SK-N-SH treated with all-trans-retinoic acid at 6 μM for 48 hours (cell line): ENCODE results near the gene ANKRD6.

ENCODE experiments used
- ATAC-seq: fragments of 200-7000 bp; cut with Tn5 transposase; 3 replicates; pipeline ENCODE4 v1.9.1; 2020; ENCODE audit warnings: mild to moderate bottlenecking, moderate library complexity
- BACH2 ChIP-seq: fragments of 250-450 bp; sonication (Bioruptor Pico); IDR thresholded peaks from 2 replicates; pipeline ENCODE4 v1.9.0; 2021; ENCODE audit warnings: mild to moderate bottlenecking, borderline replicate concordance
- CSDC2 ChIP-seq: fragments of 250-450 bp; sonication (Bioruptor Pico); IDR thresholded peaks from 2 replicates; pipeline ENCODE4 v1.5.0; 2020; ENCODE audit warnings: mild to moderate bottlenecking, moderate library complexity
- ESRRG ChIP-seq: fragments of 250-450 bp; sonication (Bioruptor Pico); IDR thresholded peaks from 2 replicates; pipeline ENCODE4 v1.6.1; 2021; ENCODE audit warnings: mild to moderate bottlenecking
- GLIS3 ChIP-seq: fragments of 250-450 bp; sonication (Bioruptor Pico); IDR thresholded peaks from 2 replicates; pipeline ENCODE4 v1.5.0; 2020; ENCODE audit warnings: mild to moderate bottlenecking, moderate library complexity
- OSR1 ChIP-seq: fragments of 250-450 bp; sonication (Bioruptor Pico); IDR thresholded peaks from 2 replicates; pipeline ENCODE4 v1.8.0; 2022; ENCODE audit warnings: moderate library complexity, mild to moderate bottlenecking, inconsistent platforms
- POU6F1 ChIP-seq: fragments of 250-450 bp; sonication (Bioruptor Pico); IDR thresholded peaks from 2 replicates; pipeline ENCODE4 v1.8.0; 2021; ENCODE audit warnings: low read depth, mild to moderate bottlenecking, moderate library complexity, borderline replicate concordance
- PPARA ChIP-seq: fragments of 250-450 bp; sonication (Bioruptor Pico); IDR thresholded peaks from 2 replicates; pipeline ENCODE4 v1.5.0; 2020; ENCODE audit warnings: mild to moderate bottlenecking, borderline replicate concordance
- RARB ChIP-seq: fragments of 250-450 bp; sonication (Bioruptor Pico); IDR thresholded peaks from 2 replicates; pipeline ENCODE4 v1.8.0; 2021; ENCODE audit warnings: mild to moderate bottlenecking, moderate library complexity
- SNAI2 ChIP-seq: fragments of 250-450 bp; sonication (Bioruptor Pico); IDR thresholded peaks from 2 replicates; pipeline ENCODE4 v1.5.0; 2020; ENCODE audit warnings: mild to moderate bottlenecking, moderate library complexity
- TCF4 ChIP-seq: fragments of 250-450 bp; sonication (Bioruptor Pico); IDR thresholded peaks from 2 replicates; pipeline ENCODE4 v1.8.0; 2021; ENCODE audit warnings: mild to moderate bottlenecking, moderate library complexity, borderline replicate concordance
- TSHZ2 ChIP-seq: fragments of 250-450 bp; sonication (Bioruptor Pico); IDR thresholded peaks from 2 replicates; pipeline ENCODE4 v1.5.0; 2020; ENCODE audit warnings: mild to moderate bottlenecking, moderate library complexity
- ZFP3 ChIP-seq: fragments of 250-450 bp; sonication (Bioruptor Pico); IDR thresholded peaks from 2 replicates; pipeline ENCODE4 v1.5.0; 2020; ENCODE audit warnings: mild to moderate bottlenecking, moderate library complexity
- ZFP30 ChIP-seq: fragments of 450-650 bp; formaldehyde crosslinking; IDR thresholded peaks from 2 replicates; pipeline ENCODE4 v1.5.0; 2022; ENCODE audit warnings: mild to moderate bottlenecking, moderate library complexity
- ZNF565 ChIP-seq: fragments of 450-650 bp; formaldehyde crosslinking; conservative IDR thresholded peaks from 2 replicates; pipeline ENCODE4 v1.5.0; 2020; ENCODE audit warnings: low read depth, mild to moderate bottlenecking, moderate library complexity
- ZNF70 ChIP-seq: fragments of 450-650 bp; formaldehyde crosslinking; IDR thresholded peaks from 2 replicates; pipeline ENCODE4 v1.5.0; 2020; ENCODE audit warnings: mild to moderate bottlenecking, moderate library complexity
- TF ChIP-seq, protein P1 (sequence below): fragments of 250-450 bp; sonication (Bioruptor Pico); IDR thresholded peaks from 2 replicates; pipeline ENCODE4 v1.5.1; 2021; ENCODE audit warnings: mild to moderate bottlenecking, moderate library complexity
- TF ChIP-seq, protein P2 (sequence below): fragments of 250-450 bp; sonication (Bioruptor Pico); IDR thresholded peaks from 2 replicates; pipeline ENCODE4 v1.8.0; 2020; ENCODE audit warnings: mild to moderate bottlenecking, moderate library complexity, borderline replicate concordance
- TF ChIP-seq, protein P3 (sequence below): fragments of 250-450 bp; sonication (Bioruptor Pico); IDR thresholded peaks from 2 replicates; pipeline ENCODE4 v1.5.1; 2020; ENCODE audit warnings: low read depth, mild to moderate bottlenecking, moderate library complexity

ANKRD6 gene

DNA sequence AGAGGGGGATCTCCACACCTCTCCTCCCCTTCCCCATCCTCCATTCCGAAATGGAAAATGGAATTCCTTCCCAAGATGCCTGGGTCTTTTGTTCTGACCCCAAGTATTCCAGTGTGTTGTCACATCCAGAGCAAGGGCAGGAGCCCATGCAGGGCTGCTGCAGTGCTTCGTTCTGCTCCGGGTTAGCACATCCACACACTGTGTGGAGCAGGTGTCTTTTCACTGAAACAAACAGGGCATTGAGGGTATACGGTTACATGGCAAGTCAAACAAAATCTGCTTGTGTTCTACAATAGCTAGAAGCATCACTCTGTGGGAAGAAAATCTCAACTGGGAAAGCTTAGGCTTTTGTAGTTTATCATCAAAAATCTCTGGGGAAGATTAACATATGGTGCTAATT is 148.7 kb downstream of the ANKRD6 start (continued):
- TF ChIP-seq, protein P1, sequence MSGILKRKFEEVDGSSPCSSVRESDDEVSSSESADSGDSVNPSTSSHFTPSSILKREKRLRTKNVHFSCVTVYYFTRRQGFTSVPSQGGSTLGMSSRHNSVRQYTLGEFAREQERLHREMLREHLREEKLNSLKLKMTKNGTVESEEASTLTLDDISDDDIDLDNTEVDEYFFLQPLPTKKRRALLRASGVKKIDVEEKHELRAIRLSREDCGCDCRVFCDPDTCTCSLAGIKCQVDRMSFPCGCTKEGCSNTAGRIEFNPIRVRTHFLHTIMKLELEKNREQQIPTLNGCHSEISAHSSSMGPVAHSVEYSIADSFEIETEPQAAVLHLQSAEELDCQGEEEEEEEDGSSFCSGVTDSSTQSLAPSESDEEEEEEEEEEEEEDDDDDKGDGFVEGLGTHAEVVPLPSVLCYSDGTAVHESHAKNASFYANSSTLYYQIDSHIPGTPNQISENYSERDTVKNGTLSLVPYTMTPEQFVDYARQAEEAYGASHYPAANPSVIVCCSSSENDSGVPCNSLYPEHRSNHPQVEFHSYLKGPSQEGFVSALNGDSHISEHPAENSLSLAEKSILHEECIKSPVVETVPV (CRISPR knock-in tag), result no peak
- TF ChIP-seq RARB (CRISPR knock-in tag) (no peak), CSDC2 (CRISPR knock-in tag) (no peak), GLIS3 (no peak), ZNF70 (CRISPR knock-in tag) (no peak)

GRCh38 chr6:89582669-89583325 is 149.8 kb downstream of the ANKRD6 start:
- no peak for ATAC-seq
- TF ChIP-seq ZFP3 (no peak), RARB (CRISPR knock-in tag) (no peak)
- TF ChIP-seq, protein P2, sequence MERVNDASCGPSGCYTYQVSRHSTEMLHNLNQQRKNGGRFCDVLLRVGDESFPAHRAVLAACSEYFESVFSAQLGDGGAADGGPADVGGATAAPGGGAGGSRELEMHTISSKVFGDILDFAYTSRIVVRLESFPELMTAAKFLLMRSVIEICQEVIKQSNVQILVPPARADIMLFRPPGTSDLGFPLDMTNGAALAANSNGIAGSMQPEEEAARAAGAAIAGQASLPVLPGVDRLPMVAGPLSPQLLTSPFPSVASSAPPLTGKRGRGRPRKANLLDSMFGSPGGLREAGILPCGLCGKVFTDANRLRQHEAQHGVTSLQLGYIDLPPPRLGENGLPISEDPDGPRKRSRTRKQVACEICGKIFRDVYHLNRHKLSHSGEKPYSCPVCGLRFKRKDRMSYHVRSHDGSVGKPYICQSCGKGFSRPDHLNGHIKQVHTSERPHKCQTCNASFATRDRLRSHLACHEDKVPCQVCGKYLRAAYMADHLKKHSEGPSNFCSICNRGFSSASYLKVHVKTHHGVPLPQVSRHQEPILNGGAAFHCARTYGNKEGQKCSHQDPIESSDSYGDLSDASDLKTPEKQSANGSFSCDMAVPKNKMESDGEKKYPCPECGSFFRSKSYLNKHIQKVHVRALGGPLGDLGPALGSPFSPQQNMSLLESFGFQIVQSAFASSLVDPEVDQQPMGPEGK (CRISPR knock-in tag), result no peak

- no peak for ATAC-seq
- no peak for TF ChIP-seq ZFP30
- TF ChIP-seq POU6F1 (CRISPR knock-in tag), result no peak
- no peak for TF ChIP-seq OSR1 (CRISPR knock-in tag)
- no peak for TF ChIP-seq GLIS3
- TF ChIP-seq, protein P1 (CRISPR knock-in tag), result no peak
- no peak for TF ChIP-seq ESRRG (CRISPR knock-in tag)
- TF ChIP-seq, protein P3, sequence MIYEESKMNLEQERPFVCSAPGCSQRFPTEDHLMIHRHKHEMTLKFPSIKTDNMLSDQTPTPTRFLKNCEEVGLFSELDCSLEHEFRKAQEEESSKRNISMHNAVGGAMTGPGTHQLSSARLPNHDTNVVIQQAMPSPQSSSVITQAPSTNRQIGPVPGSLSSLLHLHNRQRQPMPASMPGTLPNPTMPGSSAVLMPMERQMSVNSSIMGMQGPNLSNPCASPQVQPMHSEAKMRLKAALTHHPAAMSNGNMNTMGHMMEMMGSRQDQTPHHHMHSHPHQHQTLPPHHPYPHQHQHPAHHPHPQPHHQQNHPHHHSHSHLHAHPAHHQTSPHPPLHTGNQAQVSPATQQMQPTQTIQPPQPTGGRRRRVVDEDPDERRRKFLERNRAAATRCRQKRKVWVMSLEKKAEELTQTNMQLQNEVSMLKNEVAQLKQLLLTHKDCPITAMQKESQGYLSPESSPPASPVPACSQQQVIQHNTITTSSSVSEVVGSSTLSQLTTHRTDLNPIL (CRISPR knock-in tag), result no peak
- no peak for TF ChIP-seq BACH2 (CRISPR knock-in tag)
- no peak for TF ChIP-seq RARB (CRISPR knock-in tag)
- no peak for TF ChIP-seq TCF4 (CRISPR knock-in tag)
- TF ChIP-seq TSHZ2 (CRISPR knock-in tag), result no peak
- no peak for TF ChIP-seq PPARA
- TF ChIP-seq ZFP3, result no peak
- TF ChIP-seq, protein P2 (CRISPR knock-in tag), result no peak
- no peak for TF ChIP-seq SNAI2 (CRISPR knock-in tag)
- no peak for TF ChIP-seq ZNF565 (CRISPR knock-in tag)
These were observed 150.6 kb downstream of the ANKRD6 start for GRCh38 chr6:89583559-89583958.
